GM10266 (cell line): ENCODE results near the gene LIN7A.

Source experiments
- DNase-seq: peaks from one replicate; pipeline ENCODE4 v3.0.0; 2012; ENCODE audit errors: extremely low spot score
- CTCF ChIP-seq: IDR thresholded peaks from 2 replicates; pipeline ENCODE4 v1.5.1; 2012; ENCODE audit warnings: mild to moderate bottlenecking, low read depth; ENCODE audit not compliant: control insufficient read depth, insufficient read depth; ENCODE audit errors: missing control alignments

The LIN7A gene

GRCh38 chr12:80777587-80777986 lies 160.1 kb downstream of the LIN7A start:
- no peak for TF ChIP-seq CTCF
- no peak for DNase-seq

GRCh38 chr12:80776706-80777105 lies 161.0 kb downstream of the LIN7A start:
- TF ChIP-seq CTCF: no peak

GRCh38 chr12:80770958-80771357 lies 166.8 kb downstream of the LIN7A start:
- TF ChIP-seq CTCF: no peak

More at GRCh38 chr12:80776706-80777105, 161.0 kb downstream of the LIN7A start:
- DNase-seq: no peak

GRCh38 chr12:80769553-80770140 lies 168.1 kb downstream of the LIN7A start:
- TF ChIP-seq CTCF: no peak
- DNase-seq: no peak

More at GRCh38 chr12:80770958-80771357, 166.8 kb downstream of the LIN7A start:
- no peak for DNase-seq

GRCh38 chr12:80766897-80767296 lies 170.8 kb downstream of the LIN7A start:
- TF ChIP-seq CTCF: no peak
- no peak for DNase-seq

GRCh38 chr12:80766210-80766609 lies 171.5 kb downstream of the LIN7A start:
- TF ChIP-seq CTCF: no peak
- no peak for DNase-seq

GRCh38 chr12:80763874-80764273 lies 173.9 kb downstream of the LIN7A start:
- peak; percentile 33 for TF ChIP-seq CTCF
- DNase-seq: peak; percentile 8
